OCI-LY1 (cell line): ENCODE data around the gene DAAM2.

ENCODE experiments used
- CTCF ChIP-seq: fragments of 200-600 bp; sonication (generic), shearing (Covaris generic); IDR thresholded peaks from 2 replicates; pipeline ENCODE4 v1.5.1; 2017; ENCODE audit warnings: mild to moderate bottlenecking, antibody characterized with exemption, low read length, moderate library complexity, mixed read lengths
- EZH2 ChIP-seq: fragments of 200-600 bp; sonication (generic), shearing (Covaris generic); IDR thresholded peaks from 2 replicates; pipeline ENCODE4 v1.8.0; 2017; ENCODE audit warnings: borderline replicate concordance, mixed run types, mild to moderate bottlenecking, antibody characterized with exemption, low read length, moderate library complexity, mixed read lengths

DNA sequence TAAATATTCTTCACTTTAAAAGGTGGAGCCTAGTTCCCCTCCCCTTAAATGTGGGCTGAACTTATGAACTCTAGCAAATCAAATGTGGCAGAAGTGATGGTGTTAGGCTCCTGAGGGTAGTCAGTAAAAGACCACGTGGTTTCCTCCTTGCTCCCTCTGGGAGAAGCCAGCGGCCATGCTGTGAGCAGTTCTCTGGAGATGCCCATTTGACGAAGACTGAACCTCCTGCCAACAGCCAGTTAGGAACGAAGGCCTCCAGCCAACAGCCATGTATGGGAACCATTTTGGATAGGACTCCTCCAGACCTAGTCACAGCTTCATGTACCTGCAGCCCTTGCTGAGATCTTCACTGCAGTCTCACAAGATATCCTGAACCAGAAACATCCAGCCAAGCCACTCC lies 149.6 kb downstream of the DAAM2 start:
- TF ChIP-seq EZH2 (no peak), CTCF (no peak)
